CD14-positive monocyte (primary cell): ENCODE data around the gene BNC2. TPM values are rescaled to one million over a fixed set of nuclear protein-coding genes. Genes with fewer than 3 reads are reported as not detected.

Experiments
- DNase-seq, 3 donors: peaks; one replicate each; pipeline ENCODE4 v3.0.0-alpha.2; 2011 to 2022
- H2AFZ ChIP-seq: 2 replicates; pipeline ENCODE4 v1.6.0; 2012; ENCODE audit warnings: mild to moderate bottlenecking, low read depth, low read length, inconsistent platforms; ENCODE audit not compliant: insufficient read depth, poor library complexity, severe bottlenecking
- H3K27ac ChIP-seq, 2 donors: 1 replicate in 1 of 2; 2 replicates in 1 of 2; pipeline ENCODE4 v1.5.1; 2012 to 2013; ENCODE audit warnings: low read length in 2 of 2, control low read depth in 1 of 2, inconsistent platforms in 1 of 2, low read depth in 1 of 2, mild to moderate bottlenecking in 1 of 2
- H3K27me3 ChIP-seq, 2 donors: one replicate each; pipeline versions ENCODE4 v1.6.0 to v1.6.1; 2011 to 2013; ENCODE audit warnings: low read length in 2 of 2; ENCODE audit not compliant: control insufficient read depth in 2 of 2, insufficient read depth in 2 of 2
- H3K36me3 ChIP-seq, 2 donors: replicated peaks in 1 of 2; 1 replicate in 1 of 2; 2 replicates in 1 of 2; pipeline versions ENCODE4 v1.5.1 to v1.6.1; 2012 to 2013; ENCODE audit warnings: low read length in 2 of 2, control low read depth in 1 of 2, inconsistent platforms in 1 of 2, mild to moderate bottlenecking in 1 of 2; ENCODE audit not compliant: insufficient read depth in 2 of 2, control insufficient read depth in 1 of 2
- H3K4me1 ChIP-seq, 2 donors: 1 replicate in 1 of 2; 2 replicates in 1 of 2; pipeline versions ENCODE4 v1.5.1 to v1.6.1; 2012 to 2013; ENCODE audit warnings: low read length in 2 of 2, control low read depth in 1 of 2, inconsistent platforms in 1 of 2, mild to moderate bottlenecking in 1 of 2, moderate library complexity in 1 of 2; ENCODE audit not compliant: insufficient read depth in 2 of 2, control insufficient read depth in 1 of 2
- H3K4me2 ChIP-seq: replicated peaks from 2 replicates; pipeline ENCODE3; 2012; ENCODE audit warnings: low read length, moderate library complexity, mild to moderate bottlenecking; ENCODE audit not compliant: poor library complexity, severe bottlenecking; ENCODE audit errors: extremely low read depth
- H3K4me3 ChIP-seq, 3 experiments: fragments of 200-600 bp in 1 of 3; sonication (generic) in 1 of 3; replicated peaks in 1 of 3; 1 replicate in 2 of 3; 2 replicates in 1 of 3; pipeline ENCODE4 v1.5.1; 2011 to 2013; ENCODE audit warnings: low read length in 3 of 3, mild to moderate bottlenecking in 3 of 3, control low read depth in 2 of 3, low read depth in 2 of 3, inconsistent platforms in 1 of 3, moderate library complexity in 1 of 3
- H3K79me2 ChIP-seq: 2 replicates; pipeline ENCODE4 v1.6.0; 2012; ENCODE audit warnings: mild to moderate bottlenecking, control low read depth, inconsistent platforms, low read length, moderate library complexity; ENCODE audit not compliant: insufficient read depth
- H3K9ac ChIP-seq: 2 replicates; pipeline ENCODE4 v1.6.0; 2017; ENCODE audit warnings: low read length, mild to moderate bottlenecking; ENCODE audit not compliant: insufficient read depth, poor library complexity, severe bottlenecking
- H3K9me3 ChIP-seq, 2 donors: replicated peaks in 1 of 2; 1 replicate in 1 of 2; 2 replicates in 1 of 2; pipeline versions ENCODE4 v1.5.1 to v1.6.1; 2012 to 2013; ENCODE audit warnings: low read length in 2 of 2, control low read depth in 1 of 2; ENCODE audit not compliant: control insufficient read depth in 1 of 2, insufficient read depth in 1 of 2
- H4K20me1 ChIP-seq: 2 replicates; pipeline ENCODE4 v1.6.0; 2012; ENCODE audit warnings: mild to moderate bottlenecking, low read length, control low read depth, moderate library complexity; ENCODE audit not compliant: insufficient read depth
- H3K27ac Mint-ChIP-seq, 7 donors: one replicate each; pipeline ENCODE4 v1.8.0; 2020; ENCODE audit warnings: mild to moderate bottlenecking in 7 of 7, mixed read lengths in 7 of 7, moderate library complexity in 6 of 7, inconsistent platforms in 2 of 7
- H3K27me3 Mint-ChIP-seq, 3 donors: one replicate each; pipeline ENCODE4 v1.8.0; 2021 to 2022; ENCODE audit warnings: low read depth in 3 of 3, mild to moderate bottlenecking in 3 of 3, mixed read lengths in 3 of 3, moderate library complexity in 3 of 3, inconsistent platforms in 1 of 3
- H3K36me3 Mint-ChIP-seq, 2 donors: one replicate each; pipeline ENCODE4 v1.8.0; 2020; ENCODE audit warnings: mixed read lengths in 2 of 2, inconsistent platforms in 1 of 2, mild to moderate bottlenecking in 1 of 2
- H3K4me1 Mint-ChIP-seq: one replicate; pipeline ENCODE4 v1.8.0; 2020; ENCODE audit warnings: mild to moderate bottlenecking, mixed read lengths
- H3K4me3 Mint-ChIP-seq, 2 donors: one replicate each; pipeline ENCODE4 v1.8.0; 2020; ENCODE audit warnings: mild to moderate bottlenecking in 2 of 2, mixed read lengths in 2 of 2, moderate library complexity in 1 of 2
- H3K9me3 Mint-ChIP-seq, 7 donors: one replicate each; pipeline ENCODE4 v1.8.0; 2020 to 2022; ENCODE audit warnings: mixed read lengths in 7 of 7, mild to moderate bottlenecking in 6 of 7, moderate library complexity in 6 of 7, inconsistent platforms in 2 of 7
- CTCF ChIP-seq: fragments of 200-600 bp; IDR thresholded peaks from one replicate; pipeline ENCODE4 v1.8.0; 2022; ENCODE audit warnings: antibody characterized with exemption, mild to moderate bottlenecking
- WGBS: methylation state at CpG from one replicate; pipeline ENCODE4 v1.1.5; 2013; ENCODE audit warnings: missing lambda C conversion rate; ENCODE audit not compliant: insufficient coverage; 5-methylcytosine and 5-hydroxymethylcytosine counted together
- intact Hi-C, 2 donors: fragments of 100-400 bp; cut with micrococcal nuclease; formaldehyde crosslinking; loops; one replicate each; pipeline versions ENCODE4 v1.15.0 to v1.15.1; 2023
- polyA plus RNA-seq, 3 donors: library from polyadenylated mRNA; depleted of rRNA in 1 of 3; unstranded in 2 of 3; stranded (reverse) in 1 of 3; fragments of 300-500 nt in 2 of 3; fragments of >200 nt in 1 of 3; fragmentation: Illumina TruSeq in 2 of 3; gene quantifications; 1 replicate in 2 of 3; 2 replicates in 1 of 3; pipeline ENCODE4 v1.2.3, GENCODE V29; 2012 to 2021

The BNC2 gene
- polyA plus RNA-seq, 3 donors = 0.01 TPM; not detected in 2

GRCh38 chr9:16433494-16433893, 437.0 kb downstream of the BNC2 start:
- Histone ChIP-seq H3K79me2 (no peaks in the 10 kb centered on the region), H3K4me2 (no peak overlapping the region), H3K27ac (no peak overlapping the region), H4K20me1 (no peaks in the 10 kb centered on the region), H3K9me3 (peaks cover 0 to 19% of the 10 kb centered on the region in 2 donors), H3K27me3 (no peaks in the 10 kb centered on the region), H2AFZ (no peak overlapping the region), H3K9ac (no peak overlapping the region), H3K4me1 (no peaks in the 10 kb centered on the region), H3K4me3 (no peak overlapping the region), H3K36me3 (no peaks in the 10 kb centered on the region)
- no peaks in the 10 kb centered on the region for H3K4me1 Mint-ChIP-seq
- no peak for TF ChIP-seq CTCF
- WGBS = 100% methylated on average over 1 of the region's 3 CpGs
- intact Hi-C loops = no loop called here
- no peak overlapping the region for H3K4me3 Mint-ChIP-seq
- no peak overlapping the region for H3K27ac Mint-ChIP-seq
- no peak for DNase-seq
- H3K9me3 Mint-ChIP-seq = peaks cover 0 to 11% (median 4%) of the 10 kb centered on the region in 7 donors
- H3K27me3 Mint-ChIP-seq = peaks cover 0 to 3% (median 3%) of the 10 kb centered on the region in 3 donors
- H3K36me3 Mint-ChIP-seq = no peaks in the 10 kb centered on the region

GRCh38 chr9:16431666-16432392, 438.6 kb downstream of the BNC2 start:
- intact Hi-C loops = no loop called here
- H4K20me1 ChIP-seq = no peaks in the 10 kb centered on the region
- H3K36me3 Mint-ChIP-seq = no peaks in the 10 kb centered on the region

More at GRCh38 chr9:16431666-16432392, 438.6 kb downstream of the BNC2 start:
- Mint-ChIP-seq H3K9me3 (peaks cover 0 to 8% (median 4%) of the 10 kb centered on the region in 7 donors), H3K27ac (no peak overlapping the region), H3K27me3 (peaks cover 0 to 3% (median 1%) of the 10 kb centered on the region in 3 donors), H3K4me1 (no peaks in the 10 kb centered on the region), H3K4me3 (no peak overlapping the region)
- H3K36me3 ChIP-seq = no peaks in the 10 kb centered on the region
- peaks cover 0 to 14% of the 10 kb centered on the region in 2 donors for H3K9me3 ChIP-seq
- no peak for DNase-seq
- H3K27ac ChIP-seq = no peak overlapping the region
- H2AFZ ChIP-seq = no peak overlapping the region
- H3K79me2 ChIP-seq = no peaks in the 10 kb centered on the region
- no peak overlapping the region for H3K4me2 ChIP-seq
- H3K4me3 ChIP-seq = no peak overlapping the region
- H3K27me3 ChIP-seq = no peaks in the 10 kb centered on the region
- WGBS = no CpG with 5 or more reads among the region's 3 CpGs
- H3K4me1 ChIP-seq = no peaks in the 10 kb centered on the region
- no peak overlapping the region for H3K9ac ChIP-seq
- no peak for TF ChIP-seq CTCF
